ENCODE measurements around the gene ADAMTS3. TPM values are rescaled to one million over a fixed set of nuclear protein-coding genes. Genes with fewer than 3 reads are reported as not detected.

ADAMTS3 gene
- total RNA-seq, 1 experiment from 2014 or later, result 0.39 TPM

DNA sequence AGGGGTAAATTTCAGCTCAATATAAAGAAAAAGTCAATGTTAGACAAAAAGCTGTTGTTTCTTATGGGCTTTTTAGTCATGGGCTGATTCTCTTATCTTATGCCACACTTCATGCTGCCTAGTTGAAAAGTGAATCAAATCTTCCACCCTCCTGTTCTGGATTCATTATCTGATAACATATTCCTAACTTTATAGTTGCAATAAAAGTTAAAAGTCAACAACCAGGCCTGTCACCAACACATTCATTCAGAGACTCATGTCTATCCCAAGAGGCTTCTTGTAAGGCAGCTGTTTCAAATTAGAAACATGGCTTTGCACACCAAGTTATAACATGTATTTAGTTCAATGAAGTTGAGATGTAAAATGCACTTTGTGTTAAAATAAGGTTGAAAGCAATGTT lies 243.8 kb downstream of the ADAMTS3 start:
- CTCF ChIA-PET, result no interaction called here
- no peaks in the 10 kb centered on the region for H3K27me3 ChIP-seq (ENCODE audit: control insufficient read depth, insufficient read depth, low read length)
- intact Hi-C loops (cut with micrococcal nuclease; ENCODE audit: unreplicated experiment) (loop anchor here (5.0 kb wide), 1 partner anchor 692 kb away; no protein-coding TSS in a partner anchor), in situ Hi-C loops (cut with HindIII; ENCODE audit: low pct_unique_long_range_greater_than_20kb, low sequenced_read_pairs) (no loop called here)
- no peak overlapping the region for H3K27ac ChIP-seq (ENCODE audit: low read length)
- no peaks in the 10 kb centered on the region for H3K9me3 ChIP-seq (ENCODE audit: control insufficient read depth, insufficient read depth, low read depth, low read length)
- H3K4me1 ChIP-seq (ENCODE audit: control insufficient read depth, insufficient read depth, low read length), result no peaks in the 10 kb centered on the region
- no TSS peak for BruUV-seq (replicated peaks)
- no peak for TF ChIP-seq SIN3A (IDR thresholded peaks at IDR 0.05; ENCODE audit: borderline replicate concordance, insufficient read depth, low read depth, low read length)
- H3K36me3 ChIP-seq (ENCODE audit: control insufficient read depth, insufficient read depth, low read length), result no peaks in the 10 kb centered on the region
- no peak overlapping the region for H3K4me3 ChIP-seq (ENCODE audit: low read depth in 2 of 2, low read length in 2 of 2)
- no peak for ATAC-seq
- no peak for DNase-seq (ENCODE audit: low read depth, low spot score)
- POLR2A ChIA-PET, result no interaction called here

DNA sequence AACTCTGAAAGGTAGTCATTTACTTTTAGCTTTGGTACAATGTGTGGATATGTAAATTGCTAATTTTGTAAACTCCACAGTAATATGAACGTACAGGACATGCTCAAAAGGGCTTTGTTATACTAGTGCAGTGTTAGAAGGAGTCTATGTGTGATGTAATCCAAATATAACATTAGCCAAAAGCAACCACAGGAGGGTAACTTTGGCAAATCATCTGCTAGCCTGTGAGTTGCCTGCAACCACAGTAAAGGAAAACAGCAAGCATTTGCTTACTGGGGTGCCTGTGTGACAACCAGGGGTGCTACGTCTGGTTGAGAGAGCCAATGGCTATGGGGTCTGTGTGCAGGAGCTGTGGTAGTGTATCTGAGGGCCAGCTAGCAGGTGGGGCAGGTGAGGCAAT lies 245.8 kb downstream of the ADAMTS3 start:
- no peaks in the 10 kb centered on the region for H3K4me1 ChIP-seq (ENCODE audit: control insufficient read depth, insufficient read depth, low read length)
- in situ Hi-C loops (cut with HindIII; ENCODE audit: low pct_unique_long_range_greater_than_20kb, low sequenced_read_pairs), result no loop called here
- intact Hi-C loops (cut with micrococcal nuclease; ENCODE audit: unreplicated experiment), result no loop called here
- ATAC-seq, result no peak
- no peak for DNase-seq (ENCODE audit: low read depth, low spot score)
- no peak overlapping the region for H3K4me3 ChIP-seq (ENCODE audit: low read depth in 2 of 2, low read length in 2 of 2)
- no peak for TF ChIP-seq SIN3A (IDR thresholded peaks at IDR 0.05; ENCODE audit: borderline replicate concordance, insufficient read depth, low read depth, low read length)
- no peak for TF ChIP-seq TCF7L2 (IDR thresholded peaks at IDR 0.05; ENCODE audit: low read depth, low read length)
- TF ChIP-seq, protein P1, sequence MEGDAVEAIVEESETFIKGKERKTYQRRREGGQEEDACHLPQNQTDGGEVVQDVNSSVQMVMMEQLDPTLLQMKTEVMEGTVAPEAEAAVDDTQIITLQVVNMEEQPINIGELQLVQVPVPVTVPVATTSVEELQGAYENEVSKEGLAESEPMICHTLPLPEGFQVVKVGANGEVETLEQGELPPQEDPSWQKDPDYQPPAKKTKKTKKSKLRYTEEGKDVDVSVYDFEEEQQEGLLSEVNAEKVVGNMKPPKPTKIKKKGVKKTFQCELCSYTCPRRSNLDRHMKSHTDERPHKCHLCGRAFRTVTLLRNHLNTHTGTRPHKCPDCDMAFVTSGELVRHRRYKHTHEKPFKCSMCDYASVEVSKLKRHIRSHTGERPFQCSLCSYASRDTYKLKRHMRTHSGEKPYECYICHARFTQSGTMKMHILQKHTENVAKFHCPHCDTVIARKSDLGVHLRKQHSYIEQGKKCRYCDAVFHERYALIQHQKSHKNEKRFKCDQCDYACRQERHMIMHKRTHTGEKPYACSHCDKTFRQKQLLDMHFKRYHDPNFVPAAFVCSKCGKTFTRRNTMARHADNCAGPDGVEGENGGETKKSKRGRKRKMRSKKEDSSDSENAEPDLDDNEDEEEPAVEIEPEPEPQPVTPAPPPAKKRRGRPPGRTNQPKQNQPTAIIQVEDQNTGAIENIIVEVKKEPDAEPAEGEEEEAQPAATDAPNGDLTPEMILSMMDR (IDR thresholded peaks at IDR 0.05), result no peak
- TF ChIP-seq POLR2AphosphoS5 (IDR thresholded peaks at IDR 0.05; ENCODE audit: low read depth, low read length), result no peak
- TF ChIP-seq, protein P2, sequence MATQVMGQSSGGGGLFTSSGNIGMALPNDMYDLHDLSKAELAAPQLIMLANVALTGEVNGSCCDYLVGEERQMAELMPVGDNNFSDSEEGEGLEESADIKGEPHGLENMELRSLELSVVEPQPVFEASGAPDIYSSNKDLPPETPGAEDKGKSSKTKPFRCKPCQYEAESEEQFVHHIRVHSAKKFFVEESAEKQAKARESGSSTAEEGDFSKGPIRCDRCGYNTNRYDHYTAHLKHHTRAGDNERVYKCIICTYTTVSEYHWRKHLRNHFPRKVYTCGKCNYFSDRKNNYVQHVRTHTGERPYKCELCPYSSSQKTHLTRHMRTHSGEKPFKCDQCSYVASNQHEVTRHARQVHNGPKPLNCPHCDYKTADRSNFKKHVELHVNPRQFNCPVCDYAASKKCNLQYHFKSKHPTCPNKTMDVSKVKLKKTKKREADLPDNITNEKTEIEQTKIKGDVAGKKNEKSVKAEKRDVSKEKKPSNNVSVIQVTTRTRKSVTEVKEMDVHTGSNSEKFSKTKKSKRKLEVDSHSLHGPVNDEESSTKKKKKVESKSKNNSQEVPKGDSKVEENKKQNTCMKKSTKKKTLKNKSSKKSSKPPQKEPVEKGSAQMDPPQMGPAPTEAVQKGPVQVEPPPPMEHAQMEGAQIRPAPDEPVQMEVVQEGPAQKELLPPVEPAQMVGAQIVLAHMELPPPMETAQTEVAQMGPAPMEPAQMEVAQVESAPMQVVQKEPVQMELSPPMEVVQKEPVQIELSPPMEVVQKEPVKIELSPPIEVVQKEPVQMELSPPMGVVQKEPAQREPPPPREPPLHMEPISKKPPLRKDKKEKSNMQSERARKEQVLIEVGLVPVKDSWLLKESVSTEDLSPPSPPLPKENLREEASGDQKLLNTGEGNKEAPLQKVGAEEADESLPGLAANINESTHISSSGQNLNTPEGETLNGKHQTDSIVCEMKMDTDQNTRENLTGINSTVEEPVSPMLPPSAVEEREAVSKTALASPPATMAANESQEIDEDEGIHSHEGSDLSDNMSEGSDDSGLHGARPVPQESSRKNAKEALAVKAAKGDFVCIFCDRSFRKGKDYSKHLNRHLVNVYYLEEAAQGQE (IDR thresholded peaks at IDR 0.05; ENCODE audit: insufficient read depth in 1 of 2, low read depth in 2 of 2, low read length in 1 of 2), result no peak
- ChIA-PET POLR2A (no interaction called here), CTCF (no interaction called here)
- H3K27me3 ChIP-seq (ENCODE audit: control insufficient read depth, insufficient read depth, low read length), result no peaks in the 10 kb centered on the region
- H3K9me3 ChIP-seq (ENCODE audit: control insufficient read depth, insufficient read depth, low read depth, low read length), result no peaks in the 10 kb centered on the region
- H3K36me3 ChIP-seq (ENCODE audit: control insufficient read depth, insufficient read depth, low read length), result no peaks in the 10 kb centered on the region
- BruUV-seq (replicated peaks), result no TSS peak
- no peak overlapping the region for H3K27ac ChIP-seq (ENCODE audit: low read length)

DNA sequence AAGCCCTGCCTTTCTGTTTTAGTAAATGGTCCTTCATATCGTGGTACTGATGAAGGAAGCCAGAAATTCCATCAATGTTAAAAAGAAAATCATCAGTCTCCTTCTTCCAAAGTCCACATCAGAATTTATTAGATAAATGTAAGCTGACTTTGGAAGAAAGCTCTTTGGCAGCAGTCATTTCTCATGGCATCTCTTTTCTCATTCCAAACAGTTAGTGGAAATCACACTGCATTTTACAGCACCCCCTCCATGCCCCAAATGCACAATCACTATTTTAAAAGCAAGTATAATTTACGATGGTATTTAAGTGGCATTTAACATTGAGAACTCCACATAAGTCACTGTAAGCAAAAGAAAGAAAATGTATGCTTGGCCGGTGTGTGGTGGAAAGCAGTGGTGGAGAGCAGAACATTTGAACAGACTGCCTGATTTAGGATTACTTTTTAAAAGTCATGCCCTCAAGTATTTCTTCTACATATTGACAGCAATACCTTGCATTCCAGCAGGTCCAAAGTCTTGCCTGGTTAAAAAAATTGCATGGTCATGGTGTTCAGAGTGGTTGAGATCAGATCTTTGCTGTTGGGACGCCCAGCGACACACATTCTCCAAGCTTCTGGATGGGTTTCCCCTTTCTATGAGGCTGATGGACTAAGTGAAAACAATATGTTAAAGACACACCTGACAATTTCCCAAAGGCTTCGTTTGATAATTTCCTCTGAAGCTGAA lies 248.6 kb downstream of the ADAMTS3 start:
- DNase-seq (ENCODE audit: low read depth, low spot score), result no peak
- intact Hi-C loops (cut with micrococcal nuclease; ENCODE audit: unreplicated experiment) (no loop called here), in situ Hi-C loops (cut with HindIII; ENCODE audit: low pct_unique_long_range_greater_than_20kb, low sequenced_read_pairs) (no loop called here)
- no TSS peak for BruUV-seq (replicated peaks)
- POLR2A ChIA-PET, result no interaction called here
- TF ChIP-seq, protein P1 (IDR thresholded peaks at IDR 0.05), result no peak
- TF ChIP-seq POLR2AphosphoS5 (IDR thresholded peaks at IDR 0.05; ENCODE audit: low read depth, low read length) (no peak), SIN3A (IDR thresholded peaks at IDR 0.05; ENCODE audit: borderline replicate concordance, insufficient read depth, low read depth, low read length) (no peak), TCF7L2 (IDR thresholded peaks at IDR 0.05; ENCODE audit: low read depth, low read length) (no peak)
- TF ChIP-seq, protein P2 (IDR thresholded peaks at IDR 0.05; ENCODE audit: insufficient read depth in 1 of 2, low read depth in 2 of 2, low read length in 1 of 2), result no peak
- H3K4me1 ChIP-seq (ENCODE audit: control insufficient read depth, insufficient read depth, low read length), result no peaks in the 10 kb centered on the region
- no peaks in the 10 kb centered on the region for H3K9me3 ChIP-seq (ENCODE audit: control insufficient read depth, insufficient read depth, low read depth, low read length)
- no peak overlapping the region for H3K27ac ChIP-seq (ENCODE audit: low read length)
- CTCF ChIA-PET, result no interaction called here
- no peak overlapping the region for H3K4me3 ChIP-seq (ENCODE audit: low read depth in 2 of 2, low read length in 2 of 2)
- H3K36me3 ChIP-seq (ENCODE audit: control insufficient read depth, insufficient read depth, low read length), result no peaks in the 10 kb centered on the region
- no peak for ATAC-seq
- H3K27me3 ChIP-seq (ENCODE audit: control insufficient read depth, insufficient read depth, low read length), result no peaks in the 10 kb centered on the region

Measured in Panc1 (cell line).